Measurements from ENCODE around the gene FNBP1. TPM values are rescaled to one million over a fixed set of nuclear protein-coding genes. Genes with fewer than 3 reads are reported as not detected.

The FNBP1 gene
- total and polyA plus RNA-seq, 2 of the 8 experiments (the other 6 are each of a cell fraction or from before 2014, with no cell fraction given) = 7.2 to 40.9 TPM

DNA sequence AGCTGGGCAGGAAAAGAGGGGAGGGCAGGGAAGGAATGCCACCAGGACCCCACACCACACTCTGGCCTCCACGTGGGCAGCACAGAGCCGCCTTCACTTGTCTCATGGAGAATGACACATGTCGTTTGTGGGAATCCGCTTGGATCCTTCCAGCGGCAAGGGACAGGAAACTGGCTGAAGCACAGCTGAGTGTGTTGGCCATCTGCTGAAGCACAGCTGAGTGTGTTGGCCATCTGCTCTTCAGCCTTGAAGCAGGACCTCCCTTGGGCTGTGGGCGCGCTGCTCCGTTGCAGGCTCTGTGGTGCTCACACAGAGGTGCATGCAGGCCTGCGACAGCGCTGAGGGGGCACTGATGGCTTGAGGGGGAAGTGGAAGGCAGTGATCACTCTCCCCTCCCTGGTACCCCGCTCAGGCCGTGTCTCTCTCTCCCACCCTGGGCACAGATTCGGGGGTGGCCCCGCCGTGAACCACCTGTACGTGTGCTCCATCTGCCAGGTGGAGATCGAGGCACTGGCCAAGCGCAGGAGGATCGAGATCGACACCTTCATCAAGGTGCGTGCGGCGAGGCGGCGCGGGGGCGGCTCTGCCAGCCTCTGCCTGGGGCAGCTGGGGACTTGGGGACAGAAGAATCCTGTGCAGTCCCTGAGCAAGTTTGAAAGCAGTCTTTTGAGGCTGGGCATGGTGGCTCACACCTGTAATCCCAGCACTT, 167.1 kb downstream of the FNBP1 start:
- CTCF ChIA-PET (ENCODE audit: partially characterized antibody) = interaction anchor here (0.7 to 1.8 kb wide), 7 partner anchors 9 to 189 kb away, joined by 3 to 6 read pairs (median 3); no protein-coding TSS in a partner anchor
- Histone ChIP-seq H3K4ac (replicated peaks; ENCODE audit: insufficient read length, low read depth, low read length) (no peak overlapping the region), H4K20me1 (replicated peaks in 1 of 2; ENCODE audit: control insufficient read depth in 1 of 2, insufficient read depth in 2 of 2, low read length in 2 of 2) (peaks cover 0 to 2% of the 10 kb centered on the region in 2 experiments), H3K23me2 (ENCODE audit: low read depth, low read length) (no peaks in the 10 kb centered on the region), H2BK5ac (ENCODE audit: low read depth, low read length) (no peak overlapping the region), H3K4me3 (ENCODE audit: extremely low read depth in 1 of 4, insufficient read depth in 2 of 4, low read depth in 3 of 4, low read length in 4 of 4) (no peak overlapping the region), H3K9ac (replicated peaks in 1 of 4; ENCODE audit: extremely low read depth in 1 of 4, low read depth in 3 of 4, low read length in 3 of 4) (no peak overlapping the region), H3K23ac (ENCODE audit: insufficient read length) (no peak overlapping the region), H3K79me2 (ENCODE audit: control insufficient read depth in 1 of 2, insufficient read depth in 2 of 2, low read length in 2 of 2) (no peaks in the 10 kb centered on the region), H3K27ac (ENCODE audit: low read depth, low read length) (no peak overlapping the region), H3K27me3 (replicated peaks in 1 of 4; ENCODE audit: control insufficient read depth in 3 of 4, extremely low read depth in 1 of 4, insufficient read depth in 3 of 4, low read length in 3 of 4) (no peaks in the 10 kb centered on the region), H3K79me1 (ENCODE audit: low read depth, low read length) (no peaks in the 10 kb centered on the region), H3K56ac (replicated peaks; ENCODE audit: insufficient read length, low read depth, low read length) (no peak overlapping the region), H4K8ac (ENCODE audit: extremely low read depth, insufficient read depth, low read length) (no peak overlapping the region), H2BK20ac (ENCODE audit: low read length) (no peak overlapping the region), H4K5ac (ENCODE audit: insufficient read length, low read depth, low read length) (no peak overlapping the region), H3K36me3 (ENCODE audit: control insufficient read depth in 2 of 4, insufficient read depth in 4 of 4, low read length in 3 of 4) (peaks cover 0 to 4% (median 0%) of the 10 kb centered on the region in 4 experiments; a peak in 3 of 8 replicates), H4K91ac (replicated peaks; ENCODE audit: insufficient read length, low read length) (no peak overlapping the region), H3K14ac (ENCODE audit: insufficient read length) (no peak overlapping the region), H2BK12ac (ENCODE audit: low read depth, low read length) (no peak overlapping the region), H2BK15ac (ENCODE audit: low read length) (no peak overlapping the region), H3K4me1 (replicated peaks in 1 of 4; ENCODE audit: control insufficient read depth in 3 of 4, insufficient read depth in 4 of 4, low read length in 3 of 4) (peaks cover 0 to under 1% (median 0%) of the 10 kb centered on the region in 4 experiments; a peak in 1 of 7 replicates), H3K9me3 (ENCODE audit: insufficient read depth in 2 of 2, low read depth in 1 of 2, low read length in 1 of 2) (no peaks in the 10 kb centered on the region), H3K18ac (ENCODE audit: extremely low read depth, low read length) (no peak overlapping the region), H3K4me2 (ENCODE audit: insufficient read depth in 1 of 2, low read depth in 2 of 2, low read length in 2 of 2) (no peak overlapping the region), H2AFZ (ENCODE audit: low read length) (no peak overlapping the region), H2BK120ac (replicated peaks; ENCODE audit: low read depth, low read length) (no peak overlapping the region), H2AK5ac (ENCODE audit: low read depth, low read length) (no peak overlapping the region)
- WGBS, 2 experiments (ENCODE audit: extremely low coverage in 1 of 2, insufficient coverage in 1 of 2, insufficient read length in 1 of 2, insufficient replicate concordance in 2 of 2, low coverage in 1 of 2, low lambda C conversion rate in 2 of 2, missing lambda C conversion rate in 1 of 2) = 94% methylated on average over 27 of the region's 27 CpGs; no CpG with 5 or more reads in 1 of the 2 experiments
- DNase-seq (ENCODE audit: low read depth in 1 of 2, low spot score in 2 of 2) = no peak
- no peak for FAIRE-seq
- TF ChIP-seq SIX5 (IDR thresholded peaks at IDR 0.05; ENCODE audit: low read depth, low read length) = no peak
- TF ChIP-seq YY1 (IDR thresholded peaks at IDR 0.05; ENCODE audit: low read depth, low read length) = no peak
- no peak for TF ChIP-seq SAP30 (IDR thresholded peaks at IDR 0.05; ENCODE audit: insufficient read depth, insufficient replicate concordance, low read length)
- TF ChIP-seq BRCA1 (IDR thresholded peaks at IDR 0.05; ENCODE audit: low read depth, low read length) = no peak
- TF ChIP-seq HDAC6 (IDR thresholded peaks at IDR 0.05; ENCODE audit: low read depth, low read length) = no peak
- no peak for TF ChIP-seq KDM1A (IDR thresholded peaks at IDR 0.05; ENCODE audit: borderline replicate concordance, low read length)
- no peak for TF ChIP-seq JUND (IDR thresholded peaks at IDR 0.05; ENCODE audit: low read length)
- no peak for TF ChIP-seq BCL11A (IDR thresholded peaks at IDR 0.05; ENCODE audit: low read depth in 2 of 2, low read length in 2 of 2)
- TF ChIP-seq TEAD4 (IDR thresholded peaks at IDR 0.05; ENCODE audit: low read depth, low read length) = no peak
- no peak for TF ChIP-seq POLR2A (IDR thresholded peaks at IDR 0.05; ENCODE audit: control extremely low read depth in 1 of 2, low read depth in 2 of 2, low read length in 2 of 2)
- no peak for TF ChIP-seq SIN3A (conservative IDR thresholded peaks at IDR 0.05 in 1 of 2, IDR thresholded peaks at IDR 0.05 in 1 of 2; ENCODE audit: low read depth in 1 of 2, low read length in 2 of 2)
- no peak for TF ChIP-seq KDM5A (IDR thresholded peaks at IDR 0.05; ENCODE audit: low read length)
- no peak for TF ChIP-seq CTBP2 (IDR thresholded peaks at IDR 0.05; ENCODE audit: borderline replicate concordance, insufficient read depth, insufficient read length, low read length)
- no peak for TF ChIP-seq EGR1 (IDR thresholded peaks at IDR 0.05; ENCODE audit: borderline replicate concordance, low read depth, low read length)
- POLR2A ChIA-PET (ENCODE audit: partially characterized antibody) = interaction anchor here (1.0 kb wide), 1 partner anchor 10 kb away, joined by 3 read pairs; no protein-coding TSS in a partner anchor
